NCI-H446 (cell line): ENCODE measurements around the gene CYP2B6.
"Not testable (repeated sequence)": the region's sequence is repeated elsewhere in the genome, so short reads cannot be mapped to it uniquely, and the experiment has no call there.

Experiments used
- DNase-seq, 2 experiments: peaks; one replicate each; lab custom pipeline; 2025; lab: John Stamatoyannopoulos, UW

Gene CYP2B6

GRCh38 chr19:40980743-40981442 lies 10.2 kb upstream of the CYP2B6 start:
- not testable (repeated sequence) for DNase-seq

DNA sequence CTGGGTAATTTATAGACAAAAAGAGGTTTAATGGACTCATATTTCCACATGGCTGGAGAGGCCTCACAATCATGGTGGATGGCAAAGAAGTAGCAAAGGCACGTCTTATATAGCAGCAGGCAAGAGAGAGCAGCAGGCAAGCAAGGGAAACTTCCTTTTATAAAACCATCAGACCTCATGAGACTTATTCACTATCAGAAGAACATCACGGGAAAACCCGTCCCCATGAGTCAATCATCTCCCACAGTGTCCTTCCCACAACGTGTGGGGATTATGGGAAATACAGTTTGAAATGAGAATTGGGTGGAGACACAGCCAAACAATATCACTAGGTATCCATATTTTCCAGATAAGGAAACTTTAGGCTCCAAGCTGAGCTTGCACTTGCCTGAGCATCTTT lies 9.5 kb upstream of the CYP2B6 start:
- no peak for DNase-seq

GRCh38 chr19:40982594-40983101 lies 8.4 kb upstream of the CYP2B6 start:
- no peak for DNase-seq

DNA sequence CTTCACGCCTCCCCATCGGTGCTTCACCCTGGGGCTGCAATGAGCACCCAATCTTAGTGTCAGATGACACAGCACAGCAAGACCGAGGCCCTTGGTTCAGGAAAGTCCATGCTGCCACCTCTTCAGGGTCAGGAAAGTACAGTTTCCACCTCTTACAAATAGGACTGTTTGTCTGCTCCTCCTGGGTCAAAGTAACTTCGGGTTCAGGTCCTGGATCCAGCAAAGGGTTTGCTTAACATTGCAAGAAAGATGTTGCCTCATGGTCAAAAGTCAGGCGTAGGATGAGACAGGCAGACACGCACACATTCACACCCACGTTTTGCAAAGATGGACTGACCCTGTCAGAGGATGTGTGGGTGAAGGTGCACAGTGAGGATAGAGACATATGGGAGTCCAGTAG lies 1.6 kb upstream of the CYP2B6 start:
- DNase-seq: no peak

GRCh38 chr19:40995355-40995754 lies 4.3 kb downstream of the CYP2B6 start:
- DNase-seq: no peak

GRCh38 chr19:40999018-40999417 lies 7.9 kb downstream of the CYP2B6 start:
- not testable (repeated sequence) for DNase-seq

DNA sequence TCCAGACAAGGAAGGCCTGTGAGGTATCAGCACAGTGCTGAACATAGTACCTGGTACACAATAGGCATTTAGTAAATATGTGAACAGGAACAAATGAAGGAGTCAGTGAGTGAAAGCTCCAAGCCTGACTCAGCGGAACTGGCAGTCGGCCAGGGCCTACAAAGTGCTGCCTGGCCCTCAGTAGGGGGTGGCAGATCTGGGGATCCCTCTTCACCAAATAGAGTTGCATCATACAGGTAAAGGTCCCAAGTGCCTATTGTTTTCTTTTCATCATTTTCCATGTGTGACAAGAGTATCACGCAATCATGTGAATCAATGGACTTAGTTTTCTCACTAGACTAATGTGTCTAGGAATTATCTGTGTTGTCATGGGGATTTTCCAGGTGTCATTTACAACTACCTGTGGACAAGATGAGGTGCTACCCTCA lies 9.2 kb downstream of the CYP2B6 start:
- DNase-seq: no peak

- no peak for DNase-seq
These were observed 10.3 kb downstream of the CYP2B6 start for GRCh38 chr19:41001243-41001971.

- not testable (repeated sequence) for DNase-seq
These were observed 12.6 kb downstream of the CYP2B6 start for GRCh38 chr19:41003656-41004055.

DNA sequence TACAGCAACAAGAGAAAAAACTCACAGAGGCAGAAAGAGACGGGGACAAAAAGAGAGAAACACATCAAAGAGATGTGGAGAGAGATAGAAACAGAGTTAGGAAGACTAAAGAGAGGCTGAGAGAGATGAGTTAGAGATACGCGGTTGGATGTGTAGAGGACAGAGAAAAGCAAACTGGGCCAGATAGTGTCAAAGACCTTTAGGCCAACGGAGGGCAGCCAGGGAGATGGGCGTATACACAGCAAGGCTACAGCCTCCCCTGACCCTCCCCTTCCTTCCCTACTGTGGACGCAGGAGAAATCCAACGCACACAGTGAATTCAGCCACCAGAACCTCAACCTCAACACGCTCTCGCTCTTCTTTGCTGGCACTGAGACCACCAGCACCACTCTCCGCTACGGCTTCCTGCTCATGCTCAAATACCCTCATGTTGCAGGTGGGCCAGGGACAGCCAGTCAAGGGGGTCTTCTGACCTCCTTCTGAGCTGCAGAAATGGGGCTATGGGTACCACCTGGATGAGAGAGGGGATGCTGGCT lies 18.7 kb downstream of the CYP2B6 start:
- no peak for DNase-seq

GRCh38 chr19:41013359-41013758 lies 22.3 kb downstream of the CYP2B6 start:
- no peak for DNase-seq

GRCh38 chr19:41014643-41015042 lies 23.6 kb downstream of the CYP2B6 start:
- DNase-seq: no peak

- DNase-seq: no peak
These were observed 25.5 kb downstream of the CYP2B6 start for GRCh38 chr19:41016488-41017071.

GRCh38 chr19:41018736-41019290 lies 27.7 kb downstream of the CYP2B6 start:
- DNase-seq: no peak

DNA sequence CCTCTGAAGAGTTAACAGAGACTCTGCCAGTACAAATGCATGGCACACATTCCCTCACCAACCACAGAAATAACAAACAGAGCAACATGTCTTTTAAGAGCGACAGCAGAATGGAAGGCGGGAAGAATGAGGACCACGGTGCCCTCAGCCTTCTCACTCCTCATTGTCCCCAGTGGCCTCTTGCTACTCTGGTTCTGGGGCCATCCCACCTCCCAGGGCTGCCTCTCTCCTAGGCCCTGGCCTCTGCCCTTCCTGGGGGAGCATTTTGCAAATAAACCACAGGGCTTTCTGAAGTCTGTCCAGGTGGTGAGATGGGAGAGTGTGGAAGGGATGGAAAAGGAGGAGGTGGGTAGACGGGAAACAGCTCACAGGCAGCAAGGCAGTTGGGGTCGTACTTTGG lies 28.3 kb downstream of the CYP2B6 start:
- DNase-seq: no peak

DNA sequence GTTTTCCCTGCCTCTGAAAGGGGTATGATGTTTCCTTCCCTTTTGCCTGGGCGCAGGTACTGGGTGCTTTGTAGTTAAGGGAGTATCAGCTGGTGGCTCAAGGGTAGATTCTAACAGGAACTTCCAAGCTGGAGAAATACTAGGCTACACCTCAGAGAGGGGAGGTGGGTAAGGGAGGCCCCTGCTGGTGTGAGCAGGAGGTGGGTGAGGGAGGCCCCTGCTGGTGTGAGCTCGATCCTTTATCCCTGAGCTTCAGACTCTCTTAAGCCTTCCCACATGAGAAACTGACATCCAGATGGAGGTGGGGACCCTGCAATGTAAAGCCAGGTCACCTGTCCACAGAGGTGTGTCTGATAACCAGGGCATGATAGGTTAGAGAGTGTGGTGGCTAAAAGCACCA lies 32.1 kb downstream of the CYP2B6 start:
- no peak for DNase-seq

DNA sequence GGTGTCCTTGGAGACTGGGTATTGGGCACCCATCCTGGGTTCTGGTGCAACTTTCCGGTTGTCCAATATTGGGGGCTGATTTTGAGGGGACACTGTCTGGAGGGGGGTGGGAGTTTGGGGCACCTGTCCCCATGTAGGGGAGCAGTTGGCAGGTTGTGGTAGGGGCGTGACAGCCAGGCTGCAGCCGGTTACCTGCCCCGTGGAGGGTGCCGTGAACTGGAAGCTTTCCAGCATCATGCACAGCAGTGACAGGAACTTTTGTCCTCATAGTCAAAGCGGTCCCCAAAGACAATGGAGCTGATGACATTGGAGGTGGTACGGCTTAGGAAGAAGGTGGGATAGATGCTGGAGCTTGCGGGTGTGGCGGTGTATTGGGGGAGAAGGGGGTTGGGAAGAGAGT lies 34.3 kb downstream of the CYP2B6 start:
- DNase-seq: no peak

DNA sequence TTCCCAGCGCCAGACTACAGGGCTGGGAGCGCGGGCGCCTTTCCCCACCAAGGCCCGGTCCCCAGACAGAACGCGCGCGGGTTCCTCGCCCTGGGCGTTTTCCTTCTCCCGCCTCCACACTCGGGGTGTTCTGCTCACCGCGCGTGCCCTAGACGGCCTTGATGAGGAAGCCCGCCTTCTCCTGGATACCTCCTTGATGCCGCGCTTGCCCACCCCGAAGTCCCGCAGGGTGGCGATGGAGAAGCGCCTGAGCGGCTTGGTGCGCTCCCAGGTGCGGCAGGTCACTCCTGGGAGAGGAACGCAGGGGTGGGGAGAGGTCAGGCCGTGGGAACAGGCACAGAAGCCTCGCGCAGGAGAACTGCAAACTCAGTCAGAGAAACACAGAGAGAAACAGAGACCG lies 34.8 kb downstream of the CYP2B6 start:
- DNase-seq: no peak

DNA sequence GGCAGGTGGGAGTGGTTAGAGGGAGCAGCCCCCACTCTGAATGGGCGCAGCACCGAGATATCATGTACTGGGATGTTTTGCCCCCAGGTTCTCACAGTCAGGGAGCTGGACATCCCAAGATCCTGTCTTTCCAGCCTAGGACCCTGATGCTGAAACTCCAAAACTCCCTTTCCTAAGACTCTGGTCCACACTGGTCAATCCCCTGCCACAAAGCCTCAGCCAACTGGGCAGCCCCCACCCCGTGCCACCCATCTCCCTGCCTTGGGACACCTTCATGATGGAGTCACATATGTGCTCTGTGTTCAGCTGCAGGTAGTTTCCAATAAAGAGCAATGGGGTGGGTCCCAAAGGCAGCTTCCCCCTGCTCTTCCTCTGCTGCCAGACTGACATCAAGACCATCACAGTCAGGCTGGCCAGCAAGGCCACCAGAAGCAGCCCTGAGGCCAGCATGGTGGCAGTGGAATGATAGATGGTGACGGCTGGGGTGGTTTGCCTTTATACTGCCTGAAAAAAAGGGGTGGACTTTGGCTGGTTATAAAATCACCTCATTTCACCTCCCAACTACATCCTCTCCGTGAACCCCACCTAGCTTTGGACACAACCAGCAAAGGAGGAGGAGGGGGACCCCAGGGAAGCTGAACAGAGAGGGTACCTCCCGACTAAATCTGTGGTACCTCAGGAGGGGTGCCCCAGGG lies 36.3 kb downstream of the CYP2B6 start:
- no peak for DNase-seq

DNA sequence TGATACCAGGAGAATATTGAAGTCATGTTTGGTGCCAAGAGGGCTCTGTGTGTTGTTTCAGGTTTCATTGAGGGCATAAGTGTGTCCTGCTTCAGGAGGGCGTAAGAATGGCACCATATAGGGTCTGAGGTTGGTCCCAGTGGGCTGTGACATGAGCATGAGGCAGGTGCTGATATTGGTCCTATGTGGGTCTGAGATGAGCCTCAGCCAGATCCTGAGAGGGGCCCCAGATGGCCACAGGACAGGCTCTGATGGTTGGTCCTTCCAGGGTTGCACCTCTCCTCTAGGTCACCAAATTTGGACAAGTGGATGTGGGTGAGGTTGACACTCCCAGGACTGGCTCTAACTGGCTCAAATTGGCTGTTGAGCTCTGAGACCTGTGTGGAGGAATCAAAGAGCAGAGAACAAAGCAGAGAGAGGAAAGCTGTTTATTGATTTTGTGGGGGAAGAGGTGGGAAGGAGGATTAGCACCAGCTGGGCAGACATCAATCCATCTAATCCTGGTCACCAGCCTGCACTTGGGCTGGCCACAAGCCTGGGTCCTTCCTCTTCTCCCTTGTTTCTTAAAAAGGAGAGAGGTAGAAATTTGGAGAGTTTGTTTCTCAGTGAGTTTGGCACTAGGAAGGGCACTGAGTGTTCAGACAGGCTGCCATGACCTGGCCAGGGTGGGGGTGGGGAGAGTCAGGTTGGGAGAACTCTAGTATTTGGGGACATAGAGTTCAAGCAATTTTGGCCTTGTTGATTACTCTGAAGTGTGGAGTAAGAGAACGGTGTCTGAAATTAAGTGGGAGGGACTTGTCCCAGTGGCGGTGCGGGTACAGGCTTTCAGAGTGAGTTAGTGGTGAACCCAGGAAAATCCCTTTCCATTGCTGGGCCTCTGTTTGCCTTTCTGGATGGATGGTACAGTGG lies 38.7 kb downstream of the CYP2B6 start:
- no peak for DNase-seq

- DNase-seq: no peak
These were observed 39.6 kb downstream of the CYP2B6 start for GRCh38 chr19:41030651-41031050.
